Muscle layer of duodenum (tissue), 2 donors: ENCODE measurements around the gene SDF2.
"Not testable (repeated sequence)": the region's sequence is repeated elsewhere in the genome, so short reads cannot be mapped to it uniquely, and the experiment has no call there.

Source experiments
- H3K27ac ChIP-seq: one replicate; pipeline ENCODE4 v1.7.0; 2013; ENCODE audit warnings: mild to moderate bottlenecking, low read length
- H3K27me3 ChIP-seq: one replicate; pipeline ENCODE4 v1.7.0; 2013; ENCODE audit warnings: low read depth, mild to moderate bottlenecking, control low read depth, low read length
- H3K36me3 ChIP-seq, 2 donors: one replicate each; pipeline ENCODE4 v1.7.0; 2013; ENCODE audit warnings: low read length in 2 of 2, control low read depth in 1 of 2, mild to moderate bottlenecking in 1 of 2; ENCODE audit not compliant: insufficient read depth in 2 of 2, control insufficient read depth in 1 of 2
- H3K4me1 ChIP-seq, 2 donors: one replicate each; pipeline ENCODE4 v1.7.0; 2013; ENCODE audit warnings: low read length in 2 of 2, mild to moderate bottlenecking in 2 of 2, control low read depth in 1 of 2, moderate library complexity in 1 of 2; ENCODE audit not compliant: insufficient read depth in 2 of 2, control insufficient read depth in 1 of 2
- H3K4me3 ChIP-seq, 2 donors: one replicate each; pipeline ENCODE4 v1.7.0; 2013; ENCODE audit warnings: low read length in 2 of 2, low read depth in 1 of 2, mild to moderate bottlenecking in 1 of 2
- H3K9me3 ChIP-seq, 2 donors: one replicate each; pipeline ENCODE4 v1.7.0; 2013; ENCODE audit warnings: low read length in 2 of 2, control low read depth in 1 of 2, mild to moderate bottlenecking in 1 of 2; ENCODE audit not compliant: control insufficient read depth in 1 of 2
- donor health status: healthy.

The SDF2 gene

GRCh38 chr17:28623696-28624095, 38.0 kb downstream of the SDF2 start:
- Histone ChIP-seq H3K36me3 (peaks cover 73% of the 10 kb centered on the region in 2 donors), H3K27me3 (no peaks in the 10 kb centered on the region), H3K4me1 (no peaks in the 10 kb centered on the region), H3K9me3 (no peaks in the 10 kb centered on the region), H3K27ac (no peak overlapping the region), H3K4me3 (no peak overlapping the region)

- peaks cover 73 to 76% of the 10 kb centered on the region in 2 donors for H3K36me3 ChIP-seq
- H3K27me3 ChIP-seq = no peaks in the 10 kb centered on the region
- H3K27ac ChIP-seq = no peak overlapping the region
- H3K4me3 ChIP-seq = no peak overlapping the region
- no peaks in the 10 kb centered on the region for H3K9me3 ChIP-seq
- no peaks in the 10 kb centered on the region for H3K4me1 ChIP-seq
These were observed 39.5 kb downstream of the SDF2 start for GRCh38 chr17:28622186-28622585.

- Histone ChIP-seq H3K4me3 (no peak overlapping the region), H3K9me3 (no peaks in the 10 kb centered on the region), H3K36me3 (peaks cover 83 to 92% of the 10 kb centered on the region in 2 donors), H3K27ac (no peak overlapping the region), H3K4me1 (no peaks in the 10 kb centered on the region), H3K27me3 (no peaks in the 10 kb centered on the region)
These were observed 41.7 kb downstream of the SDF2 start for GRCh38 chr17:28620010-28620409.

GRCh38 chr17:28618464-28618863, 43.2 kb downstream of the SDF2 start:
- Histone ChIP-seq H3K27ac (no peak overlapping the region), H3K36me3 (peaks cover 76 to 95% of the 10 kb centered on the region in 2 donors), H3K27me3 (no peaks in the 10 kb centered on the region), H3K4me3 (no peak overlapping the region), H3K4me1 (no peaks in the 10 kb centered on the region), H3K9me3 (no peaks in the 10 kb centered on the region)

- Histone ChIP-seq H3K27ac (no peak overlapping the region), H3K4me3 (no peak overlapping the region), H3K4me1 (no peaks in the 10 kb centered on the region), H3K9me3 (no peaks in the 10 kb centered on the region), H3K36me3 (peaks cover 57 to 73% of the 10 kb centered on the region in 2 donors), H3K27me3 (no peaks in the 10 kb centered on the region)
These were observed 45.4 kb downstream of the SDF2 start for GRCh38 chr17:28616281-28616680.

GRCh38 chr17:28615260-28615940, 46.3 kb downstream of the SDF2 start:
- Histone ChIP-seq H3K4me1 (no peaks in the 10 kb centered on the region), H3K27me3 (no peaks in the 10 kb centered on the region), H3K36me3 (peaks cover 48 to 72% of the 10 kb centered on the region in 2 donors), H3K27ac (no peak overlapping the region), H3K4me3 (no peak overlapping the region), H3K9me3 (no peaks in the 10 kb centered on the region)

- no peaks in the 10 kb centered on the region for H3K4me1 ChIP-seq
- peaks cover 34 to 62% of the 10 kb centered on the region in 2 donors for H3K36me3 ChIP-seq
- no peaks in the 10 kb centered on the region for H3K27me3 ChIP-seq
- H3K4me3 ChIP-seq = no peak within 1 kb of the TSS
- no peak within 1 kb of the TSS for H3K27ac ChIP-seq
- H3K9me3 ChIP-seq = no peaks in the 10 kb centered on the region
These were observed 47.8 kb downstream of the SDF2 start, which contains the start of gene RSKR for GRCh38 chr17:28613931-28614381. Gene RSKR, minus strand, starts transcription at chr17:28614185. Its CDS starts 24 bp downstream, at chr17:28614161.

- H3K9me3 ChIP-seq = no peaks in the 10 kb centered on the region
- H3K4me3 ChIP-seq = no peak overlapping the region
- no peaks in the 10 kb centered on the region for H3K27me3 ChIP-seq
- H3K36me3 ChIP-seq = peaks cover 28 to 54% of the 10 kb centered on the region in 2 donors
- no peak overlapping the region for H3K27ac ChIP-seq
- H3K4me1 ChIP-seq = no peaks in the 10 kb centered on the region
These were observed 48.5 kb downstream of the SDF2 start for GRCh38 chr17:28612936-28613872.

- Histone ChIP-seq H3K4me3 (no peak overlapping the region), H3K9me3 (no peaks in the 10 kb centered on the region), H3K27me3 (no peaks in the 10 kb centered on the region), H3K4me1 (no peaks in the 10 kb centered on the region), H3K27ac (no peak overlapping the region), H3K36me3 (peaks cover 28 to 49% of the 10 kb centered on the region in 2 donors)
These were observed 49.2 kb downstream of the SDF2 start for GRCh38 chr17:28612531-28612930.

GRCh38 chr17:28610376-28610775, 51.3 kb downstream of the SDF2 start:
- Histone ChIP-seq H3K27me3 (no peaks in the 10 kb centered on the region), H3K4me3 (no peak overlapping the region), H3K36me3 (peaks cover 6 to 27% of the 10 kb centered on the region in 2 donors), H3K9me3 (no peaks in the 10 kb centered on the region), H3K4me1 (no peaks in the 10 kb centered on the region), H3K27ac (no peak overlapping the region)

- H3K4me1 ChIP-seq, H3K27ac ChIP-seq, H3K4me3 ChIP-seq, H3K9me3 ChIP-seq, H3K36me3 ChIP-seq, H3K27me3 ChIP-seq: not testable (repeated sequence)
These were observed 57.7 kb downstream of the SDF2 start for GRCh38 chr17:28604031-28604430.
